GM21528 (cell line): ENCODE measurements around the gene ANTXR2.
"Not testable (repeated sequence)": the region's sequence is repeated elsewhere in the genome, so short reads cannot be mapped to it uniquely, and the experiment has no call there.

Source experiments
- ATAC-seq: cut with Tn5 transposase; IDR thresholded peaks from one replicate; pipeline ENCODE4 v1.9.1; 2021; ENCODE audit warnings: mild to moderate bottlenecking, moderate library complexity; ENCODE audit not compliant: unreplicated experiment, low FRiP score

Gene ANTXR2

DNA sequence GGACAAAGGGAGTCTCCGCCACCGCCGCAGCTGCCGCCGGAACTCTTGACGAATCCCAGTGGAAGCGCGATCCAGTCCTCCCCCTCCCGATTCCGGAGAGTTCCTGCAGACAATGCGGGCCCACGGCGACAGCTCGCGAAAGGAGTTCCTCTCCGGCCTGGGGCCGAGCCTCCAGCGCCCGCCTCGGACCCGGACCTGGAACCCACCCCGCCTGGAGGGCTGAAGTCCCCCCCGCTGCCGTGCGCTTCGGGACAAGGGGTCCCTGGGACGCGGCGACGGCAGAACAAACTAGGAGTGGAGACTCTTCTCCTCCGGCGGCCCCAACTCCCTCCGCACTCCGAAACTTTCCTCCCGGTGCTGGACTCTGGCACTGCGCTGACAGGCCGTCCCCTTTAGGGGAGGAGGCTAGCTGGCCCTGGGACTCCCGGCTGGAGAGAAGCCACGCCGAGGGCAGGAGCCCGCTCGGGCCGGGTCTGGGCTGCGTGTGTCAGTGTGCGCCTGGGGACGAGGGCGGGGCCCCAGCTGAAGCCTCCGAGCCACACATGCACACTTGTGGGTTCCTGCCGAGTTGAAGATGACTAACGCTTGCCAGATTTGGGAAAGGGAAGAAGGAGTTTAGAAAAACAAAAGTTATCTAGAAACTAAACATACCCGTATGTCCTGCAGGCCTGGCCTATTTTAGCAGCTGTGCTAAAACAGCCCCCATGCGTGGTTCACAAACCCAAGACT is at the start of gene ANTXR2:
ANTXR2 (minus strand) TSS at position 486 of the 729 bp plus-strand sequence. CDS start 669 bp downstream, outside the sequence.
- peak; percentile 79 for ATAC-seq

DNA sequence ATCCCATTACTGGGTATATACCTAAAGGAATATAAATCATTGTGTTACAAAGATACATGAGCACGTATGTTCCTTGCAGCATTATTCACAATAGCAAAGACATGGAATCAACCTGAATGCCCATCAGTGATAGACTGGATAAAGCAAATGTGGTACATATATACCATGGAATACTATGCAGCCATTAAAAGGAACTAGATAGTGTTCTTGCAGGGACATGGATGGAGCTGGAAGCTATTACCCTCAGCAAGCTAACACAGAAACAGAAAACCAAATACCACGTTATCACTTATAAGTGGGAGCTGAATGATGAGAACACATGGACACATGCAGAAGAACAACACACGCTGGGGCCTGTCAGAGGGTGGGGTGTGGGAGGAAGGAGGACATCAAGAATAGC is 48.8 kb upstream of the ANTXR2 start:
- ATAC-seq, result not testable (repeated sequence)

DNA sequence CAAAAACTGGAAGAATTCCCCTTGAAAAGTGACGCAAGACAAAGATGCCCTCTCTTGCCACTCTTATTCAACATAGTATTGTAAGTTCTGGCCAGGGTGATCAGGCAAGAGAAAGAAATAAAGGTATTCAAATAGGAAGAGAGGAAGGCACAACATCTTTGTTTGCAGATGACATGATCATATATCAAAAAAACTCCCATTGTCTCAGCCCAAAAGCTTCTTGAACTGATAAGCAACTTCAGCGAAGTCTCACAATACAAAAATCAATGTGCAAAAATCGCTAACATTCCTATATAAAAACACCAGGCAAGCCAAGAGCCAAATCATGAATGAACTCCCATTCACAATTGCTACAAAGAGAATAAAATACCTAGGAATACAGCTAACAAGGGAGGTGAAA is 46.6 kb upstream of the ANTXR2 start:
- not testable (repeated sequence) for ATAC-seq

DNA sequence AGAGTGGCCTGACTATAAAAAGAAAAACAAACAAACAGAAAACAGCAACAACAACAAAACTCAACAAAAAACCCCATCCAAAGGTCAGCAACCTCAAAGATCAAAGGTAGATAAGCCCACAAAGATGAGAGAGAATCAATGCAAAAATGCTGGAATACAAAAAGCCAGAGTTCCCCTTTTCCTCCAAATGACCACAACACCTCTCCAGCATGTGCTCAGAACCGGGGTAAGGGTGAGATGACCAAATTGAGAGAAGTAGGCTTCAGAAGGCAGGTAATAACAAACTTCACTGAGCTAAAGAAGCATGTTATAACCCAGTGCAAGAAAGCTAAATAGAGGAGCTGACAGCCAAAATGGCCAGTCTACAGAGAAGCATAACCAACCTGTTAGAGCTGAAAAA is 43.5 kb upstream of the ANTXR2 start:
- no peak for ATAC-seq

- ATAC-seq, result no peak
Measured at GRCh38 chr4:80115368-80116181, 42.5 kb upstream of the ANTXR2 start.

GRCh38 chr4:80114732-80115265 is 41.8 kb upstream of the ANTXR2 start:
- no peak for ATAC-seq

- ATAC-seq, result no peak
Measured at GRCh38 chr4:80113615-80114014, 40.6 kb upstream of the ANTXR2 start.

DNA sequence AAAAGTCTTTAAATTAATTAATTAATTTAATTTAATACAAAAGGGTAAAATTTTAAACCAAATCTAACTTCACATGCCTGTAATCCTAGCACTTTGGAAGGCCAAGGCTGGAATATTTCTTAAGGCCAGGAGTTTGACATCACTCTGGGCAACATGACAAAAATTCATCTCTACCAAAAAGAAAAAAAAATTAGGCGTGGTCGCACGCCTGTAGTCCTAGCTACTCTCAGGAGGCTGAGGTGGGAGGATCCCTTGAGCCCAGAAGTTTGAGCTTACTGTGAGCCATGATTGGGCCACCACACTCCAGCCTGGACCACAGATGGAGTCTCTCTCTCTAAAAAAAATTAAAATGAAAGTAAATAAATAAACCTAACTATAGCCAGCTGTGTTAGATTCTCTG is 39.2 kb upstream of the ANTXR2 start:
- ATAC-seq, result no peak

DNA sequence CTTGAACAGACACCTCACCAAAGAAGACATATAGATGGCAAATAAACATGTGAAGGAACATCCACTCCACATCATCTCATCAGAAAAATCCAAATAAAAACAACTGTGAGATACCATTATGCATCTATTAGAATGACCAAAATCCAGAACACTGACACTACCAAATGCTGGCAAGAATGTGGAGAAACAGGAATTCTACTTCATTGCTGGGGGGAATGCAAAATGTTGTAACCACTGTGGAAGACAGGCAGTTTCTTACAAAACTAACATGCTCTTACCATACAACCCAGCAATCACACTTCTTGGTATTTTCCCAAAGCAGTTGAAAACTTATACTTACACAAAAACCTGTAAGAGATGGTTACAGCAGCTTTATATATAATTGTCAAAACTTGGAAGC is 38.2 kb upstream of the ANTXR2 start:
- no peak for ATAC-seq

GRCh38 chr4:80107374-80107773 is 34.3 kb upstream of the ANTXR2 start:
- no peak for ATAC-seq

GRCh38 chr4:80104927-80105326 is 31.9 kb upstream of the ANTXR2 start:
- ATAC-seq, result no peak

- no peak for ATAC-seq
Measured at GRCh38 chr4:80103629-80104028, 30.6 kb upstream of the ANTXR2 start.

DNA sequence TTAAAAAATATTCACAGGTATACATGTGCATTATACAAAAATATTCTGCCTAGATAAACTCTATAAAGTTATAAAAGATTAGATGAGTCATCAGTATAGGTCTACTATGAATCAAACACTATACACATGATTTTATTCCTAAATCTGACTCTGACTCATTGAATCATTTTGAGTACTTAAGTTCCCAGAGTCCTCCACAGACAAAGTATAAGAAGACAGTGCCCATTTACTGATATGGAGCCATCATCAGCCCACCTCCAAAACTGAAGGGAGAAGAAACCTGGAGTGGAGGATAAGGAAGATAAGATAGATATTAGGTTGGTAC is 28.7 kb upstream of the ANTXR2 start:
- ATAC-seq, result no peak

DNA sequence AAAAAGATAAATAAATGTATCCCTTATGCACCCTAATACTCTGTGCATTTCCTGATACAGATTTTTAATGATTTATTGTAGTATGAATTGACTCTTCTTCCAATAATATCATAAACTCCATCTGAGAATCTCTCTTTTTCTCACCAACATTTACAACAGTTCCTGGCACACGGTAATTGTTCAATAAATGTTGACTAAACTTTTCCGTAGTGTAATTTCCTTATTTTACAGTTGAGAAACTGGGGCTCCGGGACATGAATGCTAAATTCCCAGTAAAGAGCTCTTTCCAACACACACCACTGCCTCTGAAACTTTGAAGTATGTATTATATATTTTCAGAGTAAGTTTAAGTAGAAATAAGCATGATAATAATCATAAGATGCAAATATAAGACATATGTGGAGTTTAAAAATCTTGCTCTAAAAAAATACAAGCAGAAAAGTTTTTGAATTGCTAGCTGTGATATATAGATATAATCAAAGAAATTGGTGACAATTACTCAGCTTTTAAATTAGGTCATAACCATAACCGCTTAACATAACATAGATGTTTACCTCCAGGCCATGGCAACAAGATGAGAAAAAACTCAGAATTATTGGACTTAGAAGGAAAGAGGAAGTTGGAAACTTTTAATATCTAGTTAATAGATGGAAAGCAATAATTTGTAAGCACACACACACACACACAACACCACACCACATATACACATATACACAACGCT is 28.2 kb upstream of the ANTXR2 start:
- ATAC-seq, result no peak

GRCh38 chr4:80099671-80100070 is 26.6 kb upstream of the ANTXR2 start:
- ATAC-seq, result no peak

DNA sequence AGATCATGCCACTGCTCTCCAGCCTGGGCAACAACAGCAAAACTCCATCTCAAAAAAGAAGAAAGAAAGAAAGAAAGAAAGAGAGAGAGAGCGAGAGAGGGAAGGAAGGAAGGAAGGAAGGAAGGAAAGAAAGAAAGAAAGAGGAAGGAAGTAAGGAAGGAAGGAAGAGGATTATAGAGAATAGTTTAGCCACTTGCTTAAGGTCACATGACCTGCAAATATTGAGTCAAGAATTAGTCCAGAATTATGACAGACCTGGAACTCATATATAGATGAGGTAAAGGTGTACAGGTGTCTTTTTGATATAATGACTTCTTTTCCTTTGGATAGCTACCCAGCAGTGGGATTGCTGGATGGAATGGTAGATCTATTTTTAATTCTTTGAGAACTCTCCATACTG is 25.6 kb upstream of the ANTXR2 start:
- no peak for ATAC-seq

DNA sequence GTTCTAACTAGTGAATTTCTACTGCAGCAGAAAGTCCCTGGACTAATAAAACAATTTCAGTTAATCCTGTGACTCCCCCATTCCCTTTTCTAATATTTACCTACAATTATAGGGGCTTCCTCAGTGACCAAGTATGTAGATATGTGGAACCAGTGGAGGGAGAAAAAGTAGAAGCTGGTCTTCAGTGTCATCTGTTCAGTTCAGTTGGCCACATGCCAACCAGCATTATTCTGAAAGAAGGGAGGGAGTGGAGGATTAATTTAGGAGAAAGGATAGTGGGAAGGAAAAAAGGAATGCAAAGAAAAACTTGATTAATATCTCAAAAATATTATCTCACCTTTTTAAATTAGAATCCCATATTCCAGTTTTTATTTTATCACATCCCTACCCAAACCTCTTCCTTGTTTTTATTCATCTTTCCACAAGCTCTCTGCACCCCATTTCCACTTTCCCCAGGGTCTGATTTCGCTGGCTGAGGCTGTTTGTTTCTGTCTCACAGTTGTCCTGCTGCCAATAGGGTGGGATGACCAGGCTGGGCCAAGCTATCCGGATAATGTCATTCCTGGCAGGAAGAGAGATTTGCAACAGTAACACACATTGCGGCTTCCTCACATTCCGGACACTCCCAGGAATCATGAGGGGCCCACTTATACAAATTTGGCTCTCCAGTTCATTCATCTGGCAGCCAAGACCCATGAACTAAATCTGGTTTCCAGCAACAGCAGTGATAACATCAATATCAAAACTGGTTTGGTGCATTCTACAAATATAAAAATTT is 24.6 kb upstream of the ANTXR2 start:
- ATAC-seq, result no peak

DNA sequence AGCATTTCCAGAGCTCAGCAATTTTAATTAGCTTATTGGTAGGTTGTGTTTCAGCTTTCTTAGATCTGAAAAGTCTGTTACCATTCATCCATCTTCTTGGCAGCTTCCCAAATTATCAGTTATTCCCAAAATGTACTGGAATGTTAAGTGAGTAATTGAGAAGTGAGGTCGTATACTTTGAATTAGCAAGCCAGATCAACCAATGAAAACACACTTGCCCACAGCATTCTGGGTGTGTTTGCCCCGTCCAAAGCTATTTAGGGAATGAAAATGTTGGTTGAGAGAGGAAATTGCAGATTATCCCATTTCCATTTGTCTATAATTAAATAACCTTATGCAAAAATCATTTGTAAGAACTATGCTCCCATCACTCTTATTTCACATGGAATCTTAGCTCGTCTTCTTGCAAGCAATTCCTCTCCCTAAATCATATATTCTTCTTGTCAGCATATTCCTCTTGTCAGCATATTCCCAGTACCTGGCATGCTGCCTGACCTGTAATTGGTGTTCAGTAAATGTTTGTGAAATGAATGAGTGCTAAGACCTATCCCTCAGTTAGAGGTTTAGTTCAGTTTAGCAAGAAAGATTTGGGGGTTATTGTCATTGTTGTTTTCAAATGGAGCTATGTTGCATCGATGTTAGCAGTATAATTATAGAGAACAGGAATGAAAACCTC is 23.3 kb upstream of the ANTXR2 start:
- no peak for ATAC-seq

GRCh38 chr4:80094191-80094590 is 21.2 kb upstream of the ANTXR2 start:
- no peak for ATAC-seq

DNA sequence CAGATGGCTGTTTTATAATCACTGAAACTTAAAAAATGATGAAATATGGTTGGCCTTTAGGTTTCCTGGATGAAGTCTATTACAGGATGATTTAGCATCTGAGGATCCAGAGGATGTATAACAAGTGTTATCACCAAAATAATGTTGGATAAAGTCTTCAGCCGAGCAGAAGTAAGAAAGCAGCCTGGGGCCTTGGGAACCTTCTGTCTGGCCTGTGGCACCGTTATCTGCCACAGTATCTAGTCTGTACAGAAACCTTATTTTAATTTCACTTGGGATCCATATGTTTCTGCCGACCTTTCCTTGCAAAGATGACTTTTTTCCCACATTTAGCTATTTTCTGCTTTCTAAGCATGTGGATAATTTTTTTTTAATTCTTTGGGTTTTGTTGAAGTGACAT is 20.5 kb upstream of the ANTXR2 start:
- no peak for ATAC-seq
